Measurements from ENCODE around the gene TLN1. TPM values are rescaled to one million over a fixed set of nuclear protein-coding genes. Genes with fewer than 3 reads are reported as not detected.

The TLN1 gene
- total and polyA plus RNA-seq, 2 of the 4 experiments (the other 2 are of a cell fraction): 228 to 346 TPM

DNA sequence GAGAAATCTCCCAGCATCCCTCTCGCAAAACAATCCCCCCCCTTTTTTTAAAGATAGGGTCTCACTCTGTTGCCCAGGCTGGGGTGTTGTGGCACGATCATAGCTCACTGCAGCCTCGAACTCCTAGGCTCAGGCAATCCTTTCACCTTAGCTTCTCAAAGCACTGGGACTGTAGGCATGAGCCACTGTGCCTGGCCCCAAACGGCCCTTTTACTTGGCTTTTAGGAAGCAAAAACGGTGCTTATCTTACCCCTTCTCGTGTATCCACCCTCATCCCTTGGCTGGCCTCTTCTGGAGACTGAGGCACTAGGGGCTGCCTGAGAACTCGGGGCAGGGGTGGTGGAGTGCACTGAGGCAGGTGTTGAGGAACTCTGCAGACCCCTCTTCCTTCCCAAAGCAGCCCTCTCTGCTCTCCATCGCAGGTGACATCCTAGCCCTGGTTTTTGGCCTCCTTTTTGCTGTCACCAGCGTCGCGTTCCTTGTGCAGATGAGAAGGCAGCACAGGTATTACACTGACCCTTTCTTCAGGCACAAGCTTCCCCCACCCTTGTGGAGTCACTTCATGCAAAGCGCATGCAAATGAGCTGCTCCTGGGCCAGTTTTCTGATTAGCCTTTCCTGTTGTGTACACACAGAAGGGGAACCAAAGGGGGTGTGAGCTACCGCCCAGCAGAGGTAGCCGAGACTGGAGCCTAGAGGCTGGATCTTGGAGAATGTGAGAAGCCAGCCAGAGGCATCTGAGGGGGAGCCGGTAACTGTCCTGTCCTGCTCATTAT is 51.5 kb downstream of the TLN1 start:
- peak; percentile 78 for DNase-seq
- BruUV-seq (replicated peaks): no TSS peak
- 46% methylated on average over 7 of the region's 15 CpGs; no CpG with 5 or more reads in 1 of the 2 experiments for WGBS, 2 experiments (ENCODE audit: extremely low coverage in 2 of 2, insufficient read length in 1 of 2)

More for the DNA sequence above, 51.5 kb downstream of the TLN1 start:
- peak; percentile 52 for ATAC-seq (ENCODE audit: low read depth)
- Histone ChIP-seq H3K4ac (ENCODE audit: low read depth, low read length) (peak overlapping the region; percentile 49), H3K79me1 (ENCODE audit: low read depth in 1 of 2, low read length in 2 of 2) (peaks cover 13 to 54% of the 10 kb centered on the region in 2 experiments), H2AFZ (replicated peaks; ENCODE audit: low read length, poor library complexity) (peak overlapping the region; percentile 5), H4K20me1 (ENCODE audit: insufficient read depth, low read length) (peaks cover 56% of the 10 kb centered on the region), H3K9me1 (ENCODE audit: insufficient read depth, low read length) (peaks cover 53% of the 10 kb centered on the region), H2AK9ac (replicated peaks; ENCODE audit: low read depth, low read length, poor library complexity) (peak overlapping the region; percentile 39), H2BK15ac (ENCODE audit: low read depth, low read length) (no peak overlapping the region), H3K14ac (replicated peaks; ENCODE audit: low read depth, low read length) (peak overlapping the region; percentile 4; the same call in 1 of the 2 replicates), H4K8ac (ENCODE audit: low read depth in 2 of 2, low read length in 2 of 2) (peak overlapping the region in 1 of 2 experiments; percentile 53; a peak in 2 of 4 replicates), H3K9me3 (ENCODE audit: control insufficient read depth, insufficient read depth, low read length) (no peaks in the 10 kb centered on the region), H4K91ac (ENCODE audit: insufficient read depth, low read depth, low read length) (peak overlapping the region; percentile 30), H4K5ac (ENCODE audit: low read depth, low read length) (no peak overlapping the region; the same call in 1 of the 2 replicates), H3K4me2 (ENCODE audit: low read depth, low read length) (no peak overlapping the region), H3K27ac (ENCODE audit: insufficient read depth, low read length) (peak overlapping the region; percentile 32), H3K56ac (ENCODE audit: extremely low read depth, insufficient read depth, low read length) (no peak overlapping the region), H3K9ac (ENCODE audit: low read depth, low read length) (no peak overlapping the region), H3K18ac (ENCODE audit: low read depth, low read length) (peak overlapping the region; percentile 1), H3K27me3 (ENCODE audit: control insufficient read depth, insufficient read depth, low read length) (no peaks in the 10 kb centered on the region), H2BK120ac (ENCODE audit: low read depth, low read length) (peak overlapping the region; percentile 39), H3K36me3 (ENCODE audit: control insufficient read depth, insufficient read depth, low read length) (peaks cover 42% of the 10 kb centered on the region), H2AK5ac (ENCODE audit: low read depth, low read length) (peak overlapping the region; percentile 30), H3K4me3 (ENCODE audit: insufficient read depth, low read depth, low read length) (no peak overlapping the region), H2BK20ac (ENCODE audit: low read depth, low read length) (no peak overlapping the region), H3K23ac (ENCODE audit: low read depth, low read length) (0 out of 2 replicates have a peak overlapping the region, but pooled peaks have one; percentile 8), H2BK5ac (ENCODE audit: low read depth, low read length, poor library complexity, severe bottlenecking) (peak overlapping the region; percentile 49), H3K4me1 (ENCODE audit: control insufficient read depth, insufficient read depth, low read length) (peaks cover 50% of the 10 kb centered on the region)
- ChIA-PET POLR2A (ENCODE audit: unreplicated experiment) (interaction anchor here (1.0 to 2.7 kb wide), 4 partner anchors 10 to 48 kb away, joined by 4 to 25 read pairs (median 10); partner anchors contain the start of gene TPM2), CTCF (interaction anchor here (1.6 kb wide), 1 partner anchor 20 kb away, joined by 8 read pairs; no protein-coding TSS in a partner anchor)
- intact Hi-C loops (cut with micrococcal nuclease) (loop anchor here (1.0 to 10.0 kb wide), 3 partner anchors 11 to 76 kb away; partner anchors contain the start of genes ARHGEF39 and TESK1), in situ Hi-C loops (cut with MboI; ENCODE audit: low sequenced_read_pairs) (no loop called here), dilution Hi-C loops (cut with HindIII; ENCODE audit: low sequenced_read_pairs, unreplicated experiment) (no loop called here)
- TF ChIP-seq MAZ (IDR thresholded peaks at IDR 0.05; ENCODE audit: borderline replicate concordance, low read depth, low read length) (0 out of 2 replicates have a peak, but pooled peaks have one; percentile 2), POLR2A (IDR thresholded peaks at IDR 0.05; ENCODE audit: low read depth, low read length) (peak; percentile 49)
- TF ChIP-seq, protein P1, sequence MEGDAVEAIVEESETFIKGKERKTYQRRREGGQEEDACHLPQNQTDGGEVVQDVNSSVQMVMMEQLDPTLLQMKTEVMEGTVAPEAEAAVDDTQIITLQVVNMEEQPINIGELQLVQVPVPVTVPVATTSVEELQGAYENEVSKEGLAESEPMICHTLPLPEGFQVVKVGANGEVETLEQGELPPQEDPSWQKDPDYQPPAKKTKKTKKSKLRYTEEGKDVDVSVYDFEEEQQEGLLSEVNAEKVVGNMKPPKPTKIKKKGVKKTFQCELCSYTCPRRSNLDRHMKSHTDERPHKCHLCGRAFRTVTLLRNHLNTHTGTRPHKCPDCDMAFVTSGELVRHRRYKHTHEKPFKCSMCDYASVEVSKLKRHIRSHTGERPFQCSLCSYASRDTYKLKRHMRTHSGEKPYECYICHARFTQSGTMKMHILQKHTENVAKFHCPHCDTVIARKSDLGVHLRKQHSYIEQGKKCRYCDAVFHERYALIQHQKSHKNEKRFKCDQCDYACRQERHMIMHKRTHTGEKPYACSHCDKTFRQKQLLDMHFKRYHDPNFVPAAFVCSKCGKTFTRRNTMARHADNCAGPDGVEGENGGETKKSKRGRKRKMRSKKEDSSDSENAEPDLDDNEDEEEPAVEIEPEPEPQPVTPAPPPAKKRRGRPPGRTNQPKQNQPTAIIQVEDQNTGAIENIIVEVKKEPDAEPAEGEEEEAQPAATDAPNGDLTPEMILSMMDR (conservative IDR thresholded peaks at IDR 0.05; ENCODE audit: low read depth, low read length): no peak
